Sigmoid colon (tissue), 4 donors: ENCODE measurements around the gene CAPN12.

ENCODE experiments used
- CTCF ChIP-seq, 4 experiments: fragments of 450-650 bp in 3 of 4; fragments of 200-600 bp in 1 of 4; IDR thresholded peaks; one replicate each; pipeline ENCODE4 v1.5.1; 2016 to 2019; ENCODE audit warnings: antibody characterized with exemption in 4 of 4, mild to moderate bottlenecking in 3 of 4, moderate library complexity in 2 of 4
- POLR2A ChIP-seq, 2 donors: fragments of 450-650 bp; IDR thresholded peaks; one replicate each; pipeline ENCODE4 v1.6.1; 2016; ENCODE audit warnings: antibody characterized with exemption in 2 of 2, mild to moderate bottlenecking in 2 of 2, moderate library complexity in 2 of 2
- POLR2AphosphoS5 ChIP-seq, 4 donors: sonication (generic); formaldehyde crosslinking; IDR thresholded peaks; one replicate each; pipeline ENCODE4 v1.6.1; 2017; ENCODE audit warnings: antibody characterized with exemption in 4 of 4

- no peak for TF ChIP-seq CTCF (IDR thresholded peaks at IDR 0.05)
- TF ChIP-seq POLR2A (IDR thresholded peaks at IDR 0.05), result no peak
- TF ChIP-seq POLR2AphosphoS5 (IDR thresholded peaks at IDR 0.05), result no peak
Observed at GRCh38 chr19:38744874-38745273, 600 bp upstream of the CAPN12 start.
